Left renal cortex interstitium (tissue), 4 donors: ENCODE results near the gene SSTR4. TPM values are rescaled to one million over a fixed set of nuclear protein-coding genes. Genes with fewer than 3 reads are reported as not detected.

Source experiments
- DNase-seq, 4 donors: peaks; one replicate each; pipeline ENCODE4 v3.0.0-alpha.2; 2013; ENCODE audit warnings: low read depth in 4 of 4, low spot score in 2 of 4, missing footprints in 1 of 4
- polyA plus RNA-seq, 4 donors: library from polyadenylated mRNA; unstranded; fragments of 120-200 nt; gene quantifications; one replicate each; pipeline ENCODE4 v1.2.1, GENCODE V29; 2013; ENCODE audit not compliant: insufficient read length in 4 of 4

SSTR4 gene
- polyA plus RNA-seq, 4 donors, result 0.10 to 0.27 TPM; not detected in 2

DNA sequence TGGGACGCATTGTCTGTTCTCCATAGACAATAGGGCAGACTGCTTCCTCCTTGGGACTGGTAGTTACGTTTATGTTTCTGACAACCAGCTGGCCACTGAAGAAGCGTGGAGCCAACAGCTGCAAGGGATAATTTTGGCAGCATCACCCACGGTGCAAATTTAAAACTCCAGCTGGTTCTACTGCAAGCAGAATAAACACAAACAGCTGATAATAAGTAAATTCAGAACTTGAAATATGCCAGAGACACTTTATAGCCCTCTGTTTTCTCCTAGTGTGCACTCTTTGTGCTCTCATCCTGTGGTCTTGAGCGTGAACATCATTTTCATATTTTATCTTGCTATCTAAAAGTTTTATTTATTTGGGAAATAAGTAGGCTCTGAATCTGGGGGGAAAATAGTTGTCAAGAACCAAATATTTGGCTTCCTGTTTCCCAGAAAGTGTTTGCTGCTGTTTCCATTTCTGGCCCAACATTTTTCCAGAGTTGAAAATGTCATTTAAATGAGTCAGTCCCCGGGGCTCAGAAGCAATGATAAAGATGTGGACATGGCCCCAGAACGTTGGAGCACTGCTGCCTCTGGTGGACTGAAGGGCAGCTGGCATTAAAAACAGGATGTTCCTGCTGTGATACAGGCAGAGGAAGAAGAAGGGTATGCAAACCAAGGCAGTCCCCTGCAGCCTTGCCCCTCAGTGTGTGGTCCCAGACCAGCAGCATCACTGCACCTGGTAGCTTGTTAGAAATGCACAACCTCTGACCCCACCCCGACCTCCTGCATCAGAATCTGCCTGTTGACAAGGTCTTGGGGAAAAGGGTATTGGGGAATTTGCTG, 26.8 kb downstream of the SSTR4 start:
- peak in 1 of 4 donors; percentile 52 for DNase-seq

- DNase-seq, result no peak
These were observed 27.5 kb downstream of the SSTR4 start for GRCh38 chr20:23062632-23063031.

GRCh38 chr20:23063168-23063567, 28.1 kb downstream of the SSTR4 start:
- DNase-seq, result no peak

GRCh38 chr20:23063581-23063980, 28.5 kb downstream of the SSTR4 start:
- no peak for DNase-seq

DNA sequence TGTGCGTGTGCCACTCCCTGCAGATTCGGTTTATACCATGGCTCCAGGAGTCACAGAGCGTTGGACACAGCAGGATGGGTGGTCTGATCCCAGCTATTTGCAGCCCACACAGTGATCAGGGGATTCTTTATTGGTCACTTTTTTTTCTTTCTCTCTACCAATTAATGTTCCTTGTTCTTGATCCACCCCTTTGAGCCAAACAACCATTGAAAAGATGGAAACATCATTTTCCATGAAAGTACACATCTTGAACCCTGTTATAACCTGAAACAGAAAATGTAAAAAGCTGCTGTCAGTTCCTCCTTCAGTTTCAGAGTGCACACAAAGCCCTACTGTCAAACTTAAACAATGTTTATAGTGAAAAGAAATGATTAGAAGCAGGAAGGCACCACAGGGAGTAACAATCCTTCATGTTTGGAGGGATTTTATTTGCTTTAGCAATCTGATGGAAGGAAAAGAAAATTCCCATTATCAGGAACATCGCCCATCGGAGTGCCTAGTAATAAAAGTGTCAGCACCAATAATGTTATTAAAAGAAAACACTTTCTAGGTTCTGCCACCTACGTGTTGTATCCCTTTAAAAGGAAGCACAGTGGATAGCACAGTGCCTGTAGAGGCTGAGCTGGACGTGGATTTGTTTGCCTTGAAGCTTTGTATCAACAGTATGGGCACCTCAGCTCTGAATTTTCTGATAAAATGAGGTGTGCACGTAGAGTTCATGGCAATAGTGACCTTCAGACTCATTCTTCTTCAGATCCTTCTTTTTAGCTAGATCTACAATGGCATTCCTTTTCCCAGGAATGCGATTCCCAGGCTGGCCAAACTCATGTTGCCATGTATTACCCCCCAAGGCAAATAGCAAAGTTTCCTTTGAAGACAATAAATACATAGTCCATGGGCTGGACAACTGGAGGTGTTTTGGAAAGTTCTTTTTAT, 30.4 kb downstream of the SSTR4 start:
- DNase-seq, result no peak

DNA sequence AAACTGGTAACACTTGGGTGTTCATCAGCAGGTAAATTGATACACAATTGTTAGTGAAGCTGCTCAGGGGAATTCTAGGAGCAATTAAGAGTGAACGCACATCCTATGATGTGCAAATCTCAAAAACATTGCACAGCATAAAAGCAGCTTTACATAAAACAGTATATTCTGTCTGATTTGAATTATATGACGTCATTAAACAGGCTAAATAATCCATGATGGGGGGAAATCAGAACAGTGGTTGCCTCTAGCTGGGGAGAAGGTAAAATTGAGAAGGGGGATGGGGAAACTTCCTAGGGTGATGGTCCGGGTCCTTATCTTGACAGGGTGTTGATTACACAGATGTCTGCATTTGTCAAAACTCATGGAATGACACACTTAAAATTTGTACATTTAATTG, 31.7 kb downstream of the SSTR4 start:
- DNase-seq, result no peak

DNA sequence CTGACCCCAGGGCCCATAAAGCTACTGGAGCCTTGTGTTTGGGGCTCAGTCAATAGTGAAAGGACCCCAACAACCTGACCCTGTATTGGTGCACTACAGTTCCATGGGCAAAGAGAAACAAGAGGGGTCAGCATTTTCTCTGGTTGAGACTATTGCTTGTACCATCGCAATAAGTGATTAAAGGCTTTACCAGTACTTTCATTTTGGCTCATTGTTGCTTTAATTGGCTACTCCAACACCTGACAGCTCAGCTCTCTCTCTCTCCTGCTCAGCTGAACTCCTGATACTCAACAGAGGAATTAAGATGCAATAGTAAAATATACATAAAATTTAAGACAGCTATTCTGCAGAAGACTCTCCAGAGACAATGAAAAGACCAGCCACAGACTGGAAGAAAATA, 33.2 kb downstream of the SSTR4 start:
- no peak for DNase-seq

- DNase-seq, result no peak
These were observed 34.0 kb downstream of the SSTR4 start for GRCh38 chr20:23069108-23069507.

DNA sequence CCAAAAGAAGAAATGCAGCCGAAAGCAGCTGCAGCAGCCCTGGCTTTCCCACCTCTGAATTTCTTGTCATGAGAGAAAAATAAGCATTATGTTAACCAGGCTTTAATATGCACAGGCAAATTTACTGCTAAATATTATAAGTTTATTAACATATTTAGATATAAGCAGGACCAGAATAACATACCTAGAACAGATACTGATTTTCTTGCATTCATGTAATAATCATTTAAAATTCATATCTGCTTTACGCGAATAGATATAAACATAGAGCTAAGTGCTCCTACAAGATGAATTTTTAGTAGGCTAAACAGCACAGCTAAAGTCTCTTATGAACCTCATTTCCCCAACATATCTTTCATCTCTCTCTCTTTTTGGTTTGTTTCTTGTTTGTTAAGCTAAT, 36.3 kb downstream of the SSTR4 start:
- no peak for DNase-seq

- DNase-seq, result no peak
These were observed 36.9 kb downstream of the SSTR4 start for GRCh38 chr20:23071996-23072395.

DNA sequence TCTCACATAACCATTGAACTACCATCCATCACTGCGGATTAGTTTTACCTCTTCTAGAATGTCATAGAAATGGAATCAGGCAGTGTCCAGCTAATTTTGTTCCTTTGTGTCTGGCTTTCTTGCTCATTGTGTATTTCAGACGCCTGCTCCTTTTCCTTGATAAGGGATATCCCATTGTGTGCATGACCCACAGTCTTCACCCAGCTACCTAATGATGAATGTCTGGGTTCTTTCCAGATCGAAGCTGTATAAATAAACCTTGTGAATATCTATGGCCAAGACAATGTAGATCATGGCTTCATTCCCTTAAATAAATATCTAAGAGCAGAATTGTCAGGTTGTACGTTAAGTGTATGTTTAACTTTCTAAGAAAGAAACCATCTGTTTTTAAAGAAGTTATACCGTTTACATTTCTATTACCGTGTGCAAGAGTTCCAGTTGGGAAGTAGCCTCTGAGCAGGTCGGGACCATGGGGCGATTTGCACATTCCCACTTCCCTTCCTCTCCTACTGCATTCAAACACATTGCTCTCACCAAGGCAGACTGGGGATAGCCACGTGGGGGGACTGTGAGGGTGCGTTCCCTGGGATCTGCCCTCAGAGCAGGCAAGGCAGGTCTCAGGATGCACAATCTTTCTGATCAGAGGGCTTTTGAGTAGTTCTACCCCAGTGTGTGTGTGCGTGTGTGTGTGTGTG, 37.9 kb downstream of the SSTR4 start:
- DNase-seq, result no peak

GRCh38 chr20:23074052-23074451, 38.9 kb downstream of the SSTR4 start:
- no peak for DNase-seq

GRCh38 chr20:23077277-23077676, 42.2 kb downstream of the SSTR4 start:
- no peak for DNase-seq

GRCh38 chr20:23078351-23079015, 43.4 kb downstream of the SSTR4 start:
- DNase-seq, result no peak

GRCh38 chr20:23079016-23079351, 43.9 kb downstream of the SSTR4 start:
- no peak for DNase-seq

DNA sequence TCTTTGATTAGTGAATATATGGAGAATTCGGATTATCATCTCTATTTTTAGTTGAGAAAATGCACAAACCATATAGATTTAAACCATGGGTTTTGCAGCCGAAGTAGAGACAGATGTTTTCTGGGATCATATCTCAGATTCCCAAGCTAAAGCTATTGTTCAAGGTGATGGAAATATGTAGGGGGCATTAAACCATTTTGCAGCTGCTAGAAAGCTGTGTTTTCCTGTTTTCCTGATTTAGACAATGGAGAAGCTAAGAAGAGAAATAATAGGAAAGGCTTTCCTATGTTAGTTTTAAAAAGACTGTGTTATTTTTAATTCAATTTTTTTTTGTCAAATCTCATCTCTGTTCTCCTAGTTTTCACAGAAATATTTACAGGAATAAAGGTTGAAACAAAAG, 44.8 kb downstream of the SSTR4 start:
- DNase-seq, result no peak

GRCh38 chr20:23080521-23080920, 45.4 kb downstream of the SSTR4 start:
- no peak for DNase-seq

GRCh38 chr20:23081263-23081819, 46.2 kb downstream of the SSTR4 start:
- DNase-seq, result no peak

- no peak for DNase-seq
These were observed 47.9 kb downstream of the SSTR4 start for GRCh38 chr20:23082846-23083552.
